OCI-LY1 (cell line): Measurements from ENCODE around the gene TNS4.

Source experiments
- H2AFZ ChIP-seq: fragments of 200-600 bp; sonication (generic), shearing (Covaris generic); 2 replicates; pipeline ENCODE4 v1.6.0; 2014; ENCODE audit warnings: antibody characterized with exemption, mild to moderate bottlenecking, low read length
- H3F3A ChIP-seq: fragments of 200-600 bp; sonication (generic), shearing (Covaris generic); 2 replicates; pipeline ENCODE4 v1.6.0; 2014; ENCODE audit warnings: mild to moderate bottlenecking, antibody characterized with exemption, low read length, moderate library complexity; ENCODE audit not compliant: insufficient read depth
- H3K27ac ChIP-seq: fragments of 200-600 bp; sonication (generic); 2 replicates; pipeline ENCODE4 v1.5.1; 2014; ENCODE audit warnings: low read length, mixed run types, mild to moderate bottlenecking, low read depth; ENCODE audit not compliant: poor library complexity, severe bottlenecking
- H3K27me3 ChIP-seq: fragments of 200-600 bp; sonication (generic); 2 replicates; pipeline ENCODE4 v1.6.0; 2014; ENCODE audit warnings: antibody characterized with exemption, mild to moderate bottlenecking, low read length, moderate library complexity; ENCODE audit not compliant: insufficient read depth
- H3K36me3 ChIP-seq: fragments of 200-600 bp; sonication (generic); 2 replicates; pipeline ENCODE4 v1.6.1; 2014; ENCODE audit warnings: mild to moderate bottlenecking, antibody characterized with exemption, low read length, moderate library complexity, mixed read lengths; ENCODE audit not compliant: insufficient read depth
- H3K4me1 ChIP-seq: fragments of 200-600 bp; sonication (generic); 2 replicates; pipeline ENCODE4 v1.5.1; 2014; ENCODE audit warnings: mild to moderate bottlenecking, low read length, moderate library complexity; ENCODE audit not compliant: insufficient read depth, severe bottlenecking
- H3K4me2 ChIP-seq: fragments of 200-600 bp; sonication (generic), shearing (Covaris generic); 2 replicates; pipeline ENCODE4 v1.6.1; 2014; ENCODE audit warnings: low read length
- H3K4me3 ChIP-seq: fragments of 200-600 bp; sonication (generic); 2 replicates; pipeline ENCODE4 v1.5.1; 2014; ENCODE audit warnings: low read length, low read depth, mild to moderate bottlenecking, mixed read lengths; ENCODE audit not compliant: poor library complexity, severe bottlenecking
- H3K79me2 ChIP-seq: fragments of 200-600 bp; shearing (Covaris generic); 2 replicates; pipeline ENCODE4 v1.6.1; 2016; ENCODE audit warnings: mixed run types, low read length, mixed read lengths; ENCODE audit not compliant: insufficient read depth
- H3K9ac ChIP-seq: fragments of 200-600 bp; sonication (generic), shearing (Covaris generic); 2 replicates; pipeline ENCODE4 v1.6.1; 2014; ENCODE audit warnings: mild to moderate bottlenecking, low read length, mixed read lengths
- H3K9me2 ChIP-seq: fragments of 200-600 bp; sonication (generic), shearing (Covaris generic); 2 replicates; pipeline ENCODE4 v1.6.1; 2014; ENCODE audit warnings: low read depth, mild to moderate bottlenecking, low read length, mixed read lengths
- H3K9me3 ChIP-seq: fragments of 200-600 bp; shearing (Covaris generic); 2 replicates; pipeline ENCODE4 v1.6.1; 2014; ENCODE audit warnings: low read length, mixed read lengths
- H4K20me1 ChIP-seq: fragments of 200-600 bp; sonication (generic), shearing (Covaris generic); 2 replicates; pipeline ENCODE4 v1.6.0; 2016; ENCODE audit warnings: mild to moderate bottlenecking, low read length; ENCODE audit not compliant: insufficient read depth
- EZH2 ChIP-seq: fragments of 200-600 bp; sonication (generic), shearing (Covaris generic); IDR thresholded peaks from 2 replicates; pipeline ENCODE4 v1.8.0; 2017; ENCODE audit warnings: borderline replicate concordance, mixed run types, mild to moderate bottlenecking, antibody characterized with exemption, low read length, moderate library complexity, mixed read lengths
- TF ChIP-seq, protein P1 (sequence below): fragments of 200-600 bp; sonication (generic), shearing (Covaris generic); IDR thresholded peaks from 2 replicates; pipeline ENCODE4 v1.5.1; 2017; ENCODE audit warnings: mild to moderate bottlenecking, antibody characterized with exemption, low read length, moderate library complexity, mixed read lengths

Gene TNS4

DNA sequence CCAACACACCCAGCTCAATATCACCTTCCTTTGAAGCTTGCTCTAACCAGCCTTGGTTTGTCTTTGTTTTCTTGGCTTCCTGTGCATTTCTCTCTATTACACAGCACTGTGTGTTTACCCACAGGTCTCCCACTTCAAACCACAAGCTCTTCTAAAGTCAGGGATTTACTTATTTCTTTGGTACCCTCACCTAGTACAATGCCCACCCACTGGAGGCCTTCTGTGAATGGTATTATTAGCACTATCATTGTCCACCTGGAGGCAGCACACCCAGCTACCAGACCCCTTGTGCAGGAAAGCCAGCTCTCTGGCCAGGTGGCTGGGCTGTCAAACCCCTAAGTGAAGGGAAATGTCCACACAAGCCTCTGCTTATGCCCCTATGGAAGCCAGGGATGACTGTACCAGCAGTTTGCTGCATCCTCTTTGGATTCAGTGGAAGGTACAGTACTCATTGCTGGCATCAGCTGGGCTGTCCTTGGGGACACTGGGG, 74.4 kb downstream of the TNS4 start:
- H2AFZ ChIP-seq: no peak overlapping the region
- no peaks in the 10 kb centered on the region for H3K4me1 ChIP-seq
- no peaks in the 10 kb centered on the region for H4K20me1 ChIP-seq
- no peak for TF ChIP-seq EZH2
- TF ChIP-seq, protein P1, sequence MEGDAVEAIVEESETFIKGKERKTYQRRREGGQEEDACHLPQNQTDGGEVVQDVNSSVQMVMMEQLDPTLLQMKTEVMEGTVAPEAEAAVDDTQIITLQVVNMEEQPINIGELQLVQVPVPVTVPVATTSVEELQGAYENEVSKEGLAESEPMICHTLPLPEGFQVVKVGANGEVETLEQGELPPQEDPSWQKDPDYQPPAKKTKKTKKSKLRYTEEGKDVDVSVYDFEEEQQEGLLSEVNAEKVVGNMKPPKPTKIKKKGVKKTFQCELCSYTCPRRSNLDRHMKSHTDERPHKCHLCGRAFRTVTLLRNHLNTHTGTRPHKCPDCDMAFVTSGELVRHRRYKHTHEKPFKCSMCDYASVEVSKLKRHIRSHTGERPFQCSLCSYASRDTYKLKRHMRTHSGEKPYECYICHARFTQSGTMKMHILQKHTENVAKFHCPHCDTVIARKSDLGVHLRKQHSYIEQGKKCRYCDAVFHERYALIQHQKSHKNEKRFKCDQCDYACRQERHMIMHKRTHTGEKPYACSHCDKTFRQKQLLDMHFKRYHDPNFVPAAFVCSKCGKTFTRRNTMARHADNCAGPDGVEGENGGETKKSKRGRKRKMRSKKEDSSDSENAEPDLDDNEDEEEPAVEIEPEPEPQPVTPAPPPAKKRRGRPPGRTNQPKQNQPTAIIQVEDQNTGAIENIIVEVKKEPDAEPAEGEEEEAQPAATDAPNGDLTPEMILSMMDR: no peak
- no peak overlapping the region for H3K9ac ChIP-seq
- H3K9me3 ChIP-seq: no peaks in the 10 kb centered on the region
- H3K4me2 ChIP-seq: no peak overlapping the region
- H3K4me3 ChIP-seq: no peak overlapping the region
- H3K27ac ChIP-seq: no peak overlapping the region
- no peaks in the 10 kb centered on the region for H3F3A ChIP-seq
- no peaks in the 10 kb centered on the region for H3K79me2 ChIP-seq
- H3K9me2 ChIP-seq: no peaks in the 10 kb centered on the region
- H3K27me3 ChIP-seq: peaks cover 8% of the 10 kb centered on the region; the same call in 1 of the 2 replicates
- no peaks in the 10 kb centered on the region for H3K36me3 ChIP-seq
